Neuronal stem cell (in vitro differentiated cells): ENCODE measurements around the gene GPR12.

Source experiments
- DNase-seq: peaks from one replicate; pipeline ENCODE4 v3.0.0-alpha.2; 2013; ENCODE audit warnings: low spot score
- H2AFZ ChIP-seq: one replicate; pipeline ENCODE4 v1.6.1; 2013; ENCODE audit warnings: mild to moderate bottlenecking, low read length, inconsistent platforms
- H2AK5ac ChIP-seq: 2 replicates; pipeline ENCODE4 v1.6.1; 2013; ENCODE audit warnings: low read depth, mild to moderate bottlenecking, inconsistent platforms, low read length, moderate library complexity, mixed read lengths
- H2BK120ac ChIP-seq: 2 replicates; pipeline ENCODE4 v1.6.1; 2013; ENCODE audit warnings: low read depth, mild to moderate bottlenecking, inconsistent platforms, low read length, moderate library complexity, mixed read lengths
- H2BK12ac ChIP-seq: one replicate; pipeline ENCODE4 v1.6.1; 2013; ENCODE audit warnings: low read length, inconsistent platforms
- H2BK15ac ChIP-seq: 2 replicates; pipeline ENCODE4 v1.6.1; 2013; ENCODE audit warnings: mild to moderate bottlenecking, low read length, inconsistent platforms, mixed read lengths
- H2BK5ac ChIP-seq: one replicate; pipeline ENCODE4 v1.6.1; 2013; ENCODE audit warnings: inconsistent platforms, mild to moderate bottlenecking, low read length, moderate library complexity
- H3K14ac ChIP-seq: one replicate; pipeline ENCODE4 v1.6.1; 2013; ENCODE audit warnings: low read length, inconsistent platforms
- H3K18ac ChIP-seq: 2 replicates; pipeline ENCODE4 v1.6.1; 2013; ENCODE audit warnings: low read length, inconsistent platforms
- H3K23ac ChIP-seq: 2 replicates; pipeline ENCODE4 v1.6.1; 2013; ENCODE audit warnings: low read depth, mild to moderate bottlenecking, mixed read lengths, low read length, inconsistent platforms; ENCODE audit not compliant: poor library complexity
- H3K27ac ChIP-seq: replicated peaks from 3 replicates; pipeline ENCODE4 v1.5.1; 2013; ENCODE audit warnings: low read length, inconsistent platforms
- H3K27me3 ChIP-seq, 3 experiments: 2 replicates each; pipeline ENCODE4 v1.6.1; 2013; ENCODE audit warnings: low read length in 3 of 3, mild to moderate bottlenecking in 2 of 3, inconsistent platforms in 1 of 3, low read depth in 1 of 3, mixed read lengths in 1 of 3, moderate library complexity in 1 of 3; ENCODE audit not compliant: control insufficient read depth in 3 of 3, insufficient read depth in 3 of 3
- H3K36me3 ChIP-seq, 2 donors: replicated peaks in 1 of 2; 2 replicates each; pipeline ENCODE4 v1.6.1; 2013; ENCODE audit warnings: low read length in 2 of 2; ENCODE audit not compliant: control insufficient read depth in 2 of 2, insufficient read depth in 2 of 2
- H3K4ac ChIP-seq: 2 replicates; pipeline ENCODE4 v1.6.1; 2013; ENCODE audit warnings: inconsistent platforms, mild to moderate bottlenecking, low read length, moderate library complexity
- H3K4me1 ChIP-seq, 2 donors: 1 replicate in 1 of 2; 2 replicates in 1 of 2; pipeline ENCODE4 v1.6.1; 2013; ENCODE audit warnings: low read length in 2 of 2, low read depth in 1 of 2; ENCODE audit not compliant: control insufficient read depth in 2 of 2, insufficient read depth in 1 of 2
- H3K4me2 ChIP-seq: one replicate; pipeline ENCODE4 v1.6.1; 2013; ENCODE audit warnings: mild to moderate bottlenecking, low read length, inconsistent platforms; ENCODE audit not compliant: insufficient read depth, poor library complexity, severe bottlenecking
- H3K4me3 ChIP-seq, 2 donors: 2 replicates each; pipeline ENCODE4 v1.5.1; 2013; ENCODE audit warnings: low read length in 2 of 2, mild to moderate bottlenecking in 2 of 2, inconsistent platforms in 1 of 2, moderate library complexity in 1 of 2
- H3K79me1 ChIP-seq: one replicate; pipeline ENCODE4 v1.6.1; 2013; ENCODE audit warnings: low read depth, mild to moderate bottlenecking, inconsistent platforms, low read length, moderate library complexity
- H3K9ac ChIP-seq: one replicate; pipeline ENCODE4 v1.6.1; 2013; ENCODE audit warnings: mild to moderate bottlenecking, low read depth, low read length, inconsistent platforms; ENCODE audit not compliant: poor library complexity
- H3K9me3 ChIP-seq, 2 donors: replicated peaks in 1 of 2; 2 replicates each; pipeline versions ENCODE3 to v1.6.1; 2013; ENCODE audit warnings: low read length in 2 of 2, mild to moderate bottlenecking in 2 of 2, inconsistent platforms in 1 of 2, low read depth in 1 of 2, mixed read lengths in 1 of 2, moderate library complexity in 1 of 2; ENCODE audit not compliant: control insufficient read depth in 2 of 2, insufficient read depth in 1 of 2
- H4K8ac ChIP-seq: one replicate; pipeline ENCODE4 v1.6.1; 2013; ENCODE audit warnings: low read depth, mild to moderate bottlenecking, inconsistent platforms, low read length, moderate library complexity
- H4K91ac ChIP-seq: one replicate; pipeline ENCODE4 v1.6.1; 2013; ENCODE audit warnings: low read length, low read depth, mild to moderate bottlenecking, inconsistent platforms; ENCODE audit not compliant: poor library complexity
- WGBS, 2 donors: extraction: QIAGEN DNeasy Blood & Tissue Kit; methylation state at CpG; one replicate each; pipeline ENCODE4 v1.1.7; 2013; ENCODE audit warnings: missing lambda C conversion rate in 2 of 2, mixed read lengths in 1 of 2; ENCODE audit not compliant: insufficient read length in 2 of 2, insufficient replicate concordance in 1 of 2; ENCODE audit errors: extremely low coverage in 2 of 2; 5-methylcytosine and 5-hydroxymethylcytosine counted together

GPR12 gene

GRCh38 chr13:26711211-26711610, 49.4 kb downstream of the GPR12 start:
- no peak overlapping the region for H3K4me3 ChIP-seq
- H2BK12ac ChIP-seq: no peak overlapping the region

GRCh38 chr13:26710166-26710565, 50.4 kb downstream of the GPR12 start:
- WGBS, 2 donors: no CpG with 5 or more reads among the region's 13 CpGs
- H2BK5ac ChIP-seq: no peak overlapping the region

More at GRCh38 chr13:26711211-26711610, 49.4 kb downstream of the GPR12 start:
- no peak overlapping the region for H3K9ac ChIP-seq
- no peak overlapping the region for H3K4ac ChIP-seq
- H3K36me3 ChIP-seq: no peaks in the 10 kb centered on the region
- no peaks in the 10 kb centered on the region for H3K27me3 ChIP-seq
- H3K27ac ChIP-seq: no peak overlapping the region
- no peak overlapping the region for H2BK15ac ChIP-seq
- no peak overlapping the region for H2AK5ac ChIP-seq
- H3K4me1 ChIP-seq: peaks cover 0 to 1% of the 10 kb centered on the region in 2 donors
- no peak overlapping the region for H3K23ac ChIP-seq
- H2AFZ ChIP-seq: no peak overlapping the region
- DNase-seq: no peak
- no peaks in the 10 kb centered on the region for H3K79me1 ChIP-seq
- H3K18ac ChIP-seq: no peak overlapping the region
- no peak overlapping the region for H3K14ac ChIP-seq
- WGBS, 2 donors: no CpG with 5 or more reads among the region's 4 CpGs
- H3K4me2 ChIP-seq: no peak overlapping the region
- no peak overlapping the region for H2BK120ac ChIP-seq
- H4K8ac ChIP-seq: no peak overlapping the region
- no peak overlapping the region for H4K91ac ChIP-seq
- H3K9me3 ChIP-seq: peaks cover 0 to 2% of the 10 kb centered on the region in 2 donors
- no peak overlapping the region for H2BK5ac ChIP-seq

GRCh38 chr13:26709461-26709860, 51.1 kb downstream of the GPR12 start:
- no peak overlapping the region for H3K23ac ChIP-seq
- H3K79me1 ChIP-seq: no peaks in the 10 kb centered on the region
- DNase-seq: no peak
- peaks cover 0 to 1% of the 10 kb centered on the region in 2 donors for H3K4me1 ChIP-seq
- no peak overlapping the region for H3K4me2 ChIP-seq
- peaks cover 0 to 2% of the 10 kb centered on the region in 2 donors for H3K9me3 ChIP-seq
- H2AFZ ChIP-seq: no peak overlapping the region
- H3K9ac ChIP-seq: no peak overlapping the region
- H3K14ac ChIP-seq: no peak overlapping the region
- no peaks in the 10 kb centered on the region for H3K36me3 ChIP-seq
- no peak overlapping the region for H2AK5ac ChIP-seq
- H2BK5ac ChIP-seq: no peak overlapping the region
- H2BK15ac ChIP-seq: no peak overlapping the region
- no CpG with 5 or more reads among the region's 7 CpGs for WGBS, 2 donors
- no peak overlapping the region for H3K27ac ChIP-seq
- no peak overlapping the region for H4K91ac ChIP-seq
- no peak overlapping the region for H3K4ac ChIP-seq
- H2BK12ac ChIP-seq: no peak overlapping the region
- no peak overlapping the region for H4K8ac ChIP-seq
- no peaks in the 10 kb centered on the region for H3K27me3 ChIP-seq
- H2BK120ac ChIP-seq: no peak overlapping the region
- no peak overlapping the region for H3K4me3 ChIP-seq
- peak overlapping the region; percentile 17 for H3K18ac ChIP-seq

More at GRCh38 chr13:26710166-26710565, 50.4 kb downstream of the GPR12 start:
- H3K4ac ChIP-seq: no peak overlapping the region
- no peaks in the 10 kb centered on the region for H3K79me1 ChIP-seq
- H3K4me3 ChIP-seq: no peak overlapping the region
- H4K91ac ChIP-seq: no peak overlapping the region
- H3K4me1 ChIP-seq: peaks cover 0 to 1% of the 10 kb centered on the region in 2 donors
- H3K18ac ChIP-seq: no peak overlapping the region
- no peak overlapping the region for H2AFZ ChIP-seq
- no peak overlapping the region for H3K23ac ChIP-seq
- H3K9me3 ChIP-seq: peaks cover 0 to 2% of the 10 kb centered on the region in 2 donors
- no peak overlapping the region for H4K8ac ChIP-seq
- no peaks in the 10 kb centered on the region for H3K36me3 ChIP-seq
- H3K4me2 ChIP-seq: no peak overlapping the region
- no peaks in the 10 kb centered on the region for H3K27me3 ChIP-seq
- H2BK120ac ChIP-seq: no peak overlapping the region
- H3K9ac ChIP-seq: no peak overlapping the region
- H2BK15ac ChIP-seq: no peak overlapping the region
- no peak overlapping the region for H3K14ac ChIP-seq
- H3K27ac ChIP-seq: no peak overlapping the region
- DNase-seq: no peak
- no peak overlapping the region for H2AK5ac ChIP-seq
- no peak overlapping the region for H2BK12ac ChIP-seq

GRCh38 chr13:26708007-26708297, 52.6 kb downstream of the GPR12 start:
- Histone ChIP-seq H3K4me3 (no peak overlapping the region), H2AK5ac (no peak overlapping the region), H3K23ac (no peak overlapping the region), H3K9ac (no peak overlapping the region), H3K27ac (no peak overlapping the region), H3K14ac (no peak overlapping the region), H2BK5ac (no peak overlapping the region), H3K79me1 (no peaks in the 10 kb centered on the region), H2AFZ (no peak overlapping the region), H3K9me3 (no peaks in the 10 kb centered on the region), H3K18ac (no peak overlapping the region), H3K27me3 (no peaks in the 10 kb centered on the region), H2BK15ac (no peak overlapping the region), H4K8ac (no peak overlapping the region), H3K4me1 (no peaks in the 10 kb centered on the region), H3K4ac (no peak overlapping the region), H2BK12ac (no peak overlapping the region), H4K91ac (no peak overlapping the region), H3K36me3 (no peaks in the 10 kb centered on the region), H2BK120ac (no peak overlapping the region), H3K4me2 (no peak overlapping the region)
- no peak for DNase-seq
- WGBS, 2 donors: no CpG with 5 or more reads among the region's 6 CpGs
